Stomach (tissue), 19 donors: ENCODE results near the gene JAKMIP2. TPM values are rescaled to one million over a fixed set of nuclear protein-coding genes. Genes with fewer than 3 reads are reported as not detected.
"Not testable (repeated sequence)": the region's sequence is repeated elsewhere in the genome, so short reads cannot be mapped to it uniquely, and the experiment has no call there.

Experiments used
- DNase-seq, 2 donors: peaks; one replicate each; pipeline versions ENCODE4 v3.0.0 to v3.0.0-alpha.2; 2013 to 2019
- H3K27ac ChIP-seq, 5 donors: fragments of 200-600 bp in 4 of 5; sonication (generic) in 4 of 5; one replicate each; pipeline ENCODE4 v1.5.1; 2013 to 2019; ENCODE audit warnings: mild to moderate bottlenecking in 1 of 5, moderate library complexity in 1 of 5
- H3K27me3 ChIP-seq, 3 donors: fragments of 200-600 bp; sonication (generic); one replicate each; pipeline ENCODE4 v1.5.1; 2017 to 2019; ENCODE audit warnings: mixed run types in 1 of 3
- H3K36me3 ChIP-seq, 4 donors: fragments of 200-600 bp; sonication (generic); 1 replicate in 3 of 4; 2 replicates in 1 of 4; pipeline ENCODE4 v1.5.1; 2016 to 2019
- H3K4me1 ChIP-seq, 4 donors: fragments of 200-600 bp; sonication (generic); one replicate each; pipeline ENCODE4 v1.5.1; 2016 to 2019
- H3K4me3 ChIP-seq, 4 donors: fragments of 200-600 bp; sonication (generic) in 3 of 4; one replicate each; pipeline ENCODE4 v1.5.1; 2016 to 2019; ENCODE audit warnings: mild to moderate bottlenecking in 1 of 4
- H3K9me3 ChIP-seq, 4 donors: fragments of 200-600 bp; sonication (generic); one replicate each; pipeline ENCODE4 v1.5.1; 2016 to 2019
- EP300 ChIP-seq: sonication (generic); formaldehyde crosslinking; IDR thresholded peaks from one replicate; pipeline ENCODE4 v1.6.1; 2017; ENCODE audit warnings: antibody characterized with exemption
- POLR2A ChIP-seq, 4 donors: fragments of 450-650 bp; IDR thresholded peaks; one replicate each; pipeline ENCODE4 v1.6.1; 2016; ENCODE audit warnings: antibody characterized with exemption in 4 of 4, control low read depth in 2 of 4, mild to moderate bottlenecking in 1 of 4, moderate library complexity in 1 of 4
- POLR2AphosphoS5 ChIP-seq, 3 donors: sonication (generic); formaldehyde crosslinking; IDR thresholded peaks; one replicate each; pipeline ENCODE4 v1.6.1; 2016; ENCODE audit warnings: antibody characterized with exemption in 3 of 3
- WGBS, 5 donors: extraction: QIAGEN DNeasy Blood & Tissue Kit in 3 of 5; methylation state at CpG; one replicate each; pipeline versions ENCODE4 v1.1.5 to v1.1.7; 2013 to 2018; 5-methylcytosine and 5-hydroxymethylcytosine counted together
- intact Hi-C: fragments of 100-400 bp; cut with DNase I; formaldehyde crosslinking; loops from one replicate; pipeline ENCODE4 v1.15.1; 2023; ENCODE audit warnings: low total_unique reads
- long read RNA-seq, 10 donors: transcript quantifications; one replicate each; lab custom pipeline, GENCODE V29; 2026
- polyA plus RNA-seq, 3 donors: library from polyadenylated mRNA; stranded (reverse); fragments of 200-250 nt; gene quantifications; one replicate each; pipeline ENCODE4 v1.2.3, GENCODE V29; 2013
- total RNA-seq, 5 donors: library from RNA; depleted of rRNA; stranded (reverse); fragments of >200 nt; gene quantifications; one replicate each; pipeline versions ENCODE4 v1.1.0 to v1.2.3, GENCODE V29; 2014 to 2016
- TF ChIP-seq, protein P1 (sequence below), 7 experiments: fragments of 450-650 bp in 4 of 7; fragments of 200-600 bp in 3 of 7; sonication (generic) in 3 of 7; IDR thresholded peaks; one replicate each; pipeline ENCODE4 v1.5.1; 2016 to 2019; ENCODE audit warnings: antibody characterized with exemption in 7 of 7, control low read depth in 2 of 7, mild to moderate bottlenecking in 1 of 7
- donor health status: healthy with polysubstance abuse.
- donor health status: Bipolar disorder and iron deficiency.
- donor health status: healthy.

The JAKMIP2 gene
- 10 to 100 TPM in 1 of 5 donors, 1 to 10 TPM in 3, not detected in 1; 1.3 to 13.4 (median 2.8) TPM for total RNA-seq
- 1 to 10 TPM in 1 of 3 donors, under 1 TPM in 2; 0.13 to 2.6 (median 0.75) TPM for polyA plus RNA-seq
- long read RNA-seq, donor 1: 0 reads
- long read RNA-seq, donor 2: 0 reads
- long read RNA-seq, donor 3: 0 reads
- long read RNA-seq, donor 4: 0 reads
- long read RNA-seq, donor 5: 0 reads
- long read RNA-seq, donor 6: 0 reads
- long read RNA-seq, donor 7: 0 reads
- long read RNA-seq, donor 8: 0 reads
- long read RNA-seq, donor 9: 0 reads
- long read RNA-seq, donor 10: 0 reads

DNA sequence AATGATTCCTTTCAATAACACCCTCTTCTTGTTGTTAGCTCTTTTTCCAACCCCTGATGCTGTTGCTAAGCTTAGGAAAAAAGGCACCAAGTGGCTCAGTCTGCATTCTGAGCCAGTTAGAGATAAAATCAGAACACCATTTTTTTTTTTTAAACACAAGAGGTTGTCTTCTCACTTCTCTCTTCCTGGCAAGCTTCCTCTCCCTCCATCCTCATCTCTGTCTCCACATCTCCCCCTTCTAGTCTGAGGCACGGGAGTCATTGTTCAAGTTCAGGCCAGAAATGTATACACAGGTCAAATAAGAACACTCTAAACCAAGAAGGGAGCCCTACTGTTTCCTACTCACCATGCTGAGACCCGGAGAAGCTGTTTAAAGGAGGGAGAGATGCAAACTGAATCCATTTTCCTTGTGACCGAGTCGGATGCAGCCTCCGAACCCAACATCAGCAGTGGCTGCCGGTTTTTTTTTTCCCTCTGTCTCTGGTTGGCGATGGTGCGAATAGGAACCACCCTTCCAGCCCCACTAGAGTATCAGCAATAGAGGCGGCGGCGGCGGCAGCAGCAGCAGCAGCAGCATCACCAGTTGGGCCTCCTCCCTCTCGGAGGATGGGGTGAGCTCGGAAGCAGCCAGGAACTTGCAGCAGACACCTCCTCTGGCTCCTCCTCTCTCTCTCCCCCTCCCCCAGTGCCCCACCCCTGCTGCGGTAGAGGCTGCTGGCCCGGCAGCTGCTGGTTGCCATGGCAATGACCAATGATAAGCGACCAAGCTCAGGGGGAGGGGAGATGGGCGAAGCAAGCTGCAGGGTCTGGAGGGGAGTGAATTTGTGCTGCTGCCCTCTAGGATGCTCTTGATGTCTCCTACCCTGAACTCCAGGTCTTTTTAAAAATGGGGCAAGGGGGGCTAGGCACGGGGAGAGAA is at the start of gene JAKMIP2:
Gene JAKMIP2 (minus strand): TSS at position 619 of the 919 bp plus-strand sequence. CDS start 110,922 bp downstream, outside the sequence.
- Histone ChIP-seq H3K27ac (peak within 1 kb of the TSS in 4 of 5 donors; percentile 5 to 52 (median 49)), H3K4me3 (peak within 1 kb of the TSS; percentile 30 to 46 (median 35)), H3K9me3 (no peaks in the 10 kb centered on the region), H3K36me3 (no peaks in the 10 kb centered on the region), H3K4me1 (peaks cover 0 to 17% (median 5%) of the 10 kb centered on the region in 4 donors), H3K27me3 (peaks cover 0 to 12% (median 0%) of the 10 kb centered on the region in 3 donors)
- 2 to 5% (median 3%) methylated on average over 16 to 19 of the region's 19 CpGs for WGBS, 5 donors
- peak; percentile 45 to 95 for DNase-seq
- intact Hi-C loops: no loop called here
- TF ChIP-seq POLR2AphosphoS5 (IDR thresholded peaks at IDR 0.05) (no peak), EP300 (no peak), POLR2A (IDR thresholded peaks at IDR 0.05) (no peak)
- TF ChIP-seq, protein P1, sequence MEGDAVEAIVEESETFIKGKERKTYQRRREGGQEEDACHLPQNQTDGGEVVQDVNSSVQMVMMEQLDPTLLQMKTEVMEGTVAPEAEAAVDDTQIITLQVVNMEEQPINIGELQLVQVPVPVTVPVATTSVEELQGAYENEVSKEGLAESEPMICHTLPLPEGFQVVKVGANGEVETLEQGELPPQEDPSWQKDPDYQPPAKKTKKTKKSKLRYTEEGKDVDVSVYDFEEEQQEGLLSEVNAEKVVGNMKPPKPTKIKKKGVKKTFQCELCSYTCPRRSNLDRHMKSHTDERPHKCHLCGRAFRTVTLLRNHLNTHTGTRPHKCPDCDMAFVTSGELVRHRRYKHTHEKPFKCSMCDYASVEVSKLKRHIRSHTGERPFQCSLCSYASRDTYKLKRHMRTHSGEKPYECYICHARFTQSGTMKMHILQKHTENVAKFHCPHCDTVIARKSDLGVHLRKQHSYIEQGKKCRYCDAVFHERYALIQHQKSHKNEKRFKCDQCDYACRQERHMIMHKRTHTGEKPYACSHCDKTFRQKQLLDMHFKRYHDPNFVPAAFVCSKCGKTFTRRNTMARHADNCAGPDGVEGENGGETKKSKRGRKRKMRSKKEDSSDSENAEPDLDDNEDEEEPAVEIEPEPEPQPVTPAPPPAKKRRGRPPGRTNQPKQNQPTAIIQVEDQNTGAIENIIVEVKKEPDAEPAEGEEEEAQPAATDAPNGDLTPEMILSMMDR (IDR thresholded peaks at IDR 0.05): no peak

DNA sequence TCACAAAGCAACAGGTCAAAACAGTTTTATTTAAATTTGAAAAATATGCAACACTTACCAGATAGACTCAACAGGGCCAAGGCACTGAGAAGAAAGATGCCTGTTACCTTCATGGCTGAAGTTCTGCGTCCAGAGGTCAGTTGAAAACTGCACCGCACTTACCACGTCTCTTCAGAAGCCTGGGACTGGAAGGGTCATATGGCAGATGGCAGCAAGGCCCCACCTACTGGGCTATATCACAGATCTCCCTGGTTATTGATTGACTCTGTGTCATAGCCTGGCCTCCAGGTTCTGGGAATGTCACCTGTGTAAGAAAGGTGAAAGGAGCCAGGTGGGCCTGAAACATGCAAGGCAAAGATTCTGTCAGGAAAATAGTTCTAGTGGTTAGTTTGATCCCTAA is 48.9 kb upstream of the JAKMIP2 start, which contains the start of gene SPINK1:
Gene SPINK1 (minus strand): TSS at position 207 of the 400 bp plus-strand sequence. CDS start 94 bp downstream, at position 113.
- Histone ChIP-seq H3K4me3 (peak within 1 kb of the TSS; percentile 16 to 55 (median 37)), H3K27me3 (no peaks in the 10 kb centered on the region), H3K36me3 (peaks cover 0 to 4% (median 0%) of the 10 kb centered on the region in 4 donors), H3K27ac (peak within 1 kb of the TSS; percentile 16 to 77 (median 61)), H3K4me1 (peaks cover 0 to 22% (median 8%) of the 10 kb centered on the region in 4 donors), H3K9me3 (no peaks in the 10 kb centered on the region)
- WGBS, 5 donors: 52 to 66% (median 58%) methylated on average over 3 of the region's 3 CpGs
- TF ChIP-seq POLR2A (IDR thresholded peaks at IDR 0.05) (no peak), EP300 (no peak), POLR2AphosphoS5 (IDR thresholded peaks at IDR 0.05) (peak in 2 of 3 donors; percentile 62 to 80)
- TF ChIP-seq, protein P1 (IDR thresholded peaks at IDR 0.05): no peak
- DNase-seq: peak; percentile 62 to 86
- intact Hi-C loops: no loop called here

DNA sequence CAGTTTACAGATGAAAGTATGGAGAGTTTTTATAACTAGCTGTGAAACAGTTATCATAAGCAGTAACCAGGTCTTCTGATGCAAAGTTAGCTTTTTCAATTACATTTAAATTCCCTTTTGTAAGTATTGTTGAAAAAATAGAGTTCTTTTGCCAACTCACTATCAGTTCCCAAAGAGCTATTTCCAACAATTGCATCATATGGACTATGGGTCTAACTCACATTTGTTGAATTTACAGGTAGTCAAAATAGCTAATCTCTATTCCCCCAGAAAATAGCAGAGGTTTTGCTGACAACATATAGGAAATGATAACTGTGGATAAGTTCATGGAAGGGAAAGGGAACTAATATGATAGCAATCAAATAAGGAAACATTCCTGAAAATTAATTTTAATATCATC is 47.5 kb upstream of the JAKMIP2 start:
- DNase-seq: no peak
- no peaks in the 10 kb centered on the region for H3K27me3 ChIP-seq
- peaks cover 0 to 5% (median 0%) of the 10 kb centered on the region in 4 donors for H3K36me3 ChIP-seq
- TF ChIP-seq POLR2A (IDR thresholded peaks at IDR 0.05) (no peak), POLR2AphosphoS5 (IDR thresholded peaks at IDR 0.05) (no peak), EP300 (no peak)
- TF ChIP-seq, protein P1 (IDR thresholded peaks at IDR 0.05): no peak
- intact Hi-C loops: no loop called here
- H3K27ac ChIP-seq: peak overlapping the region in 4 of 5 donors; percentile 37 to 77 (median 56)
- no peaks in the 10 kb centered on the region for H3K9me3 ChIP-seq
- peak overlapping the region; percentile 16 to 55 (median 37) for H3K4me3 ChIP-seq
- peaks cover 0 to 21% (median 9%) of the 10 kb centered on the region in 4 donors for H3K4me1 ChIP-seq

DNA sequence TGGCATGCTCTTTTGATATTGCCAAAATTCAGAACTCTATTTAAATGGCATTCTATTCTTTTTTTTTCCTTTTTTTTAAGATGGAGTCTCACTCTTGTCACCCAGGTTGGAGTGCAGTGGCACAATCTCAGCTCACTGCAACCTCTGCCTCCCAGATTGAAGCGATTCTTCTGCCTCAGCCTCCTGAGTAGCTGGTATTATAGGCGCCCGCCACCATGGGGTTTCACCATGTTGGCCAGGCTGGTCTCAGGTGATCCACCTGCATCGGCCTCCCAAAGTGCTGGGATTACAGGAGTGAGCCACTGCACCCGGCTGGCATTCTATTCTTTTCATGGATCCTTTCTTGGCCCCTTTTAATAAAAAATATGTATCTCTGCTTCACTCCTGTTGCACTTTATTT is 44.5 kb upstream of the JAKMIP2 start:
- Histone ChIP-seq H3K4me3 (peak overlapping the region in 3 of 4 donors; percentile 10 to 55 (median 37)), H3K36me3 (peaks cover 0 to 24% (median 0%) of the 10 kb centered on the region in 4 donors), H3K4me1 (peaks cover 0 to 34% (median 11%) of the 10 kb centered on the region in 4 donors), H3K27ac (peak overlapping the region in 4 of 5 donors; percentile 29 to 77 (median 62))
- intact Hi-C loops: loop anchor here (10.0 kb wide), 1 partner anchor 202 kb away; no protein-coding TSS in a partner anchor
- not testable (repeated sequence) for H3K9me3 ChIP-seq, H3K27me3 ChIP-seq, DNase-seq
- WGBS, 5 donors: 51 to 75% (median 60%) methylated on average over 5 of the region's 5 CpGs
